Liver (tissue), 9 donors: ENCODE results near the gene KCNN3. TPM values are rescaled to one million over a fixed set of nuclear protein-coding genes. Genes with fewer than 3 reads are reported as not detected.

Experiments used
- DNase-seq: peaks from one replicate; pipeline ENCODE4 v3.0.0-alpha.2; 2017; ENCODE audit warnings: low spot score
- H3K27ac ChIP-seq, 2 donors: one replicate each; pipeline ENCODE4 v1.7.0; 2013; ENCODE audit warnings: inconsistent platforms in 2 of 2, low read length in 2 of 2, control low read depth in 1 of 2, low read depth in 1 of 2, mild to moderate bottlenecking in 1 of 2
- H3K27me3 ChIP-seq, 4 donors: one replicate each; pipeline versions ENCODE4 v1.6.1 to v1.7.0; 2013; ENCODE audit warnings: low read length in 3 of 4, inconsistent platforms in 1 of 4, mild to moderate bottlenecking in 1 of 4, moderate library complexity in 1 of 4; ENCODE audit not compliant: control insufficient read depth in 4 of 4, insufficient read depth in 4 of 4
- H3K36me3 ChIP-seq, 4 donors: one replicate each; pipeline versions ENCODE4 v1.6.1 to v1.7.0; 2013; ENCODE audit warnings: low read length in 3 of 4, mild to moderate bottlenecking in 3 of 4, low read depth in 1 of 4, moderate library complexity in 1 of 4; ENCODE audit not compliant: control insufficient read depth in 4 of 4, insufficient read depth in 3 of 4
- H3K4me1 ChIP-seq, 4 donors: one replicate each; pipeline versions ENCODE4 v1.6.1 to v1.7.0; 2013; ENCODE audit warnings: low read length in 3 of 4, mild to moderate bottlenecking in 3 of 4, moderate library complexity in 1 of 4; ENCODE audit not compliant: control insufficient read depth in 4 of 4, insufficient read depth in 4 of 4
- H3K4me3 ChIP-seq, 3 donors: one replicate each; pipeline versions ENCODE4 v1.6.1 to v1.7.0; 2013; ENCODE audit warnings: low read length in 3 of 3, control low read depth in 1 of 3, low read depth in 1 of 3, mild to moderate bottlenecking in 1 of 3
- H3K9ac ChIP-seq, 2 donors: one replicate each; pipeline ENCODE4 v1.7.0; 2013; ENCODE audit warnings: low read length in 2 of 2, mild to moderate bottlenecking in 2 of 2, moderate library complexity in 2 of 2, control low read depth in 1 of 2, low read depth in 1 of 2
- H3K9me3 ChIP-seq, 4 donors: one replicate each; pipeline versions ENCODE4 v1.6.1 to v1.7.0; 2013; ENCODE audit warnings: low read length in 3 of 4; ENCODE audit not compliant: control insufficient read depth in 4 of 4
- EGR1 ChIP-seq, 2 donors: IDR thresholded peaks; 2 replicates each; pipeline ENCODE4 v1.6.1; 2016 to 2018; ENCODE audit warnings: antibody characterized with exemption in 2 of 2, low read depth in 2 of 2
- FOXA1 ChIP-seq: IDR thresholded peaks from 2 replicates; pipeline ENCODE4 v1.6.1; 2016; ENCODE audit warnings: antibody characterized with exemption
- FOXA2 ChIP-seq: IDR thresholded peaks from 2 replicates; pipeline ENCODE4 v1.6.1; 2016; ENCODE audit warnings: antibody characterized with exemption
- GABPA ChIP-seq, 2 donors: IDR thresholded peaks in 1 of 2; conservative IDR thresholded peaks in 1 of 2; 2 replicates each; pipeline ENCODE4 v1.6.1; 2016; ENCODE audit warnings: antibody characterized with exemption in 2 of 2, mild to moderate bottlenecking in 1 of 2, moderate library complexity in 1 of 2
- HNF4A ChIP-seq, 2 donors: conservative IDR thresholded peaks; 2 replicates each; pipeline ENCODE4 v1.6.1; 2016; ENCODE audit warnings: antibody characterized with exemption in 2 of 2, mild to moderate bottlenecking in 2 of 2
- HNF4G ChIP-seq: IDR thresholded peaks from 2 replicates; pipeline ENCODE4 v1.6.1; 2016; ENCODE audit warnings: antibody characterized with exemption
- JUND ChIP-seq, 2 donors: IDR thresholded peaks; 2 replicates each; pipeline ENCODE4 v1.6.1; 2016; ENCODE audit warnings: antibody characterized with exemption in 2 of 2
- MAX ChIP-seq: IDR thresholded peaks from 2 replicates; pipeline ENCODE4 v1.6.1; 2016; ENCODE audit warnings: antibody characterized with exemption
- NR2F2 ChIP-seq: IDR thresholded peaks from 2 replicates; pipeline ENCODE4 v1.6.1; 2016; ENCODE audit warnings: antibody characterized with exemption
- RAD21 ChIP-seq, 2 donors: IDR thresholded peaks; 2 replicates each; pipeline ENCODE4 v1.6.1; 2016; ENCODE audit warnings: antibody characterized with exemption in 2 of 2, mild to moderate bottlenecking in 2 of 2
- REST ChIP-seq: IDR thresholded peaks from 2 replicates; pipeline ENCODE4 v1.6.1; 2016; ENCODE audit warnings: antibody characterized with exemption, mild to moderate bottlenecking
- RXRA ChIP-seq, 2 donors: IDR thresholded peaks; 2 replicates each; pipeline ENCODE4 v1.6.1; 2017 to 2018; ENCODE audit warnings: antibody characterized with exemption in 2 of 2, mild to moderate bottlenecking in 1 of 2
- SP1 ChIP-seq: IDR thresholded peaks from 2 replicates; pipeline ENCODE4 v1.6.1; 2018; ENCODE audit warnings: antibody characterized with exemption, mild to moderate bottlenecking
- TAF1 ChIP-seq: conservative IDR thresholded peaks from 2 replicates; pipeline ENCODE4 v1.6.1; 2016; ENCODE audit warnings: antibody characterized with exemption, mild to moderate bottlenecking
- YY1 ChIP-seq: IDR thresholded peaks from 2 replicates; pipeline ENCODE4 v1.6.1; 2016; ENCODE audit warnings: antibody characterized with exemption, mild to moderate bottlenecking
- WGBS: extraction: QIAGEN DNeasy Blood & Tissue Kit; methylation state at CpG from one replicate; pipeline ENCODE4 v1.1.7; 2013; 5-methylcytosine and 5-hydroxymethylcytosine counted together
- polyA plus RNA-seq, 2 donors: library from polyadenylated mRNA; stranded (reverse) in 1 of 2; unstranded in 1 of 2; fragments of 200-250 nt in 1 of 2; fragments of >200 nt in 1 of 2; fragmentation: Nextera tagmentation in 1 of 2; extraction: Ambion mirVana in 1 of 2; gene quantifications; one replicate each; pipeline versions ENCODE4 v1.2.1 to v1.2.3, GENCODE V29; 2013 to 2015
- total RNA-seq, 2 donors: library from RNA; depleted of rRNA; stranded (reverse); fragments of >200 nt; gene quantifications; one replicate each; pipeline ENCODE4 v1.2.3, GENCODE V29; 2014
- TF ChIP-seq, protein P1 (sequence below): IDR thresholded peaks from 2 replicates; pipeline ENCODE4 v1.6.1; 2016; ENCODE audit warnings: antibody characterized with exemption
- TF ChIP-seq, protein P2 (sequence below): IDR thresholded peaks from 2 replicates; pipeline ENCODE4 v1.6.1; 2016; ENCODE audit warnings: antibody characterized with exemption
- TF ChIP-seq, protein P3 (sequence below): fragments of 150-350 bp; IDR thresholded peaks from 2 replicates; pipeline ENCODE4 v1.5.1; 2017; ENCODE audit warnings: improper control_type of control experiment, low read depth, low read length; ENCODE audit not compliant: missing input control
- donor health status: healthy.
- donor health status: healthy.
- donor health status: healthy.
- donor health status: healthy.
- donor health status: healthy.

The KCNN3 gene
- total and polyA plus RNA-seq, 4 donors, result 0.09 to 0.68 (median 0.15) TPM

DNA sequence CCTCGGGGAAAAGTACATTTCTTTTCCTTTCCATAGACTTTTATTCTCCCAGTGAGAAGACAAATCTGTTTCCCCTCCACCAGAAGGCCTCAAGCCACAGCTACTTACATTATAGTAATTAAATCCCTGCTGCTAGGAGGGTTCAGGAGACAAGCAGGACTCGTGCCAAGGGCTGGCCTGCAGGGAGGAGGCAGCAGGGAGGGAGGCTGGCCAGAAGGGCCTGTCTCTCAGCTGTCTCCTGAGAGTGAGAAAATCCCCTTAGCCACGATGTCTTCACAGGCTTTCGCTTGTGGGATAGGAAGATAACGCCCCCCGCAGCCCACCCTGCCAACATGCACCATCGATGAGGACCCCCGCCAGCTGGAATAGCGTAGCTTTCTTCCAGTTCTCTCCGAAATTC is 14.0 kb downstream of the KCNN3 start:
- Histone ChIP-seq H3K4me3 (no peak overlapping the region), H3K27ac (no peak overlapping the region), H3K9me3 (no peaks in the 10 kb centered on the region), H3K9ac (no peak overlapping the region), H3K27me3 (no peaks in the 10 kb centered on the region), H3K36me3 (no peaks in the 10 kb centered on the region), H3K4me1 (no peaks in the 10 kb centered on the region)
- DNase-seq, result no peak
- TF ChIP-seq SP1, result no peak
- no peak for TF ChIP-seq FOXA1
- no peak for TF ChIP-seq EGR1 (IDR thresholded peaks at IDR 0.05; ENCODE audit: low read depth in 2 of 2)
- no peak for TF ChIP-seq MAX
- no peak for TF ChIP-seq JUND (IDR thresholded peaks at IDR 0.05)
- no peak for TF ChIP-seq HNF4G
- TF ChIP-seq FOXA2, result no peak
- TF ChIP-seq, protein P1, sequence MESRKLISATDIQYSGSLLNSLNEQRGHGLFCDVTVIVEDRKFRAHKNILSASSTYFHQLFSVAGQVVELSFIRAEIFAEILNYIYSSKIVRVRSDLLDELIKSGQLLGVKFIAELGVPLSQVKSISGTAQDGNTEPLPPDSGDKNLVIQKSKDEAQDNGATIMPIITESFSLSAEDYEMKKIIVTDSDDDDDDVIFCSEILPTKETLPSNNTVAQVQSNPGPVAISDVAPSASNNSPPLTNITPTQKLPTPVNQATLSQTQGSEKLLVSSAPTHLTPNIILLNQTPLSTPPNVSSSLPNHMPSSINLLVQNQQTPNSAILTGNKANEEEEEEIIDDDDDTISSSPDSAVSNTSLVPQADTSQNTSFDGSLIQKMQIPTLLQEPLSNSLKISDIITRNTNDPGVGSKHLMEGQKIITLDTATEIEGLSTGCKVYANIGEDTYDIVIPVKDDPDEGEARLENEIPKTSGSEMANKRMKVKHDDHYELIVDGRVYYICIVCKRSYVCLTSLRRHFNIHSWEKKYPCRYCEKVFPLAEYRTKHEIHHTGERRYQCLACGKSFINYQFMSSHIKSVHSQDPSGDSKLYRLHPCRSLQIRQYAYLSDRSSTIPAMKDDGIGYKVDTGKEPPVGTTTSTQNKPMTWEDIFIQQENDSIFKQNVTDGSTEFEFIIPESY, result no peak
- TF ChIP-seq NR2F2, result no peak
- no peak for TF ChIP-seq TAF1
- TF ChIP-seq GABPA (IDR thresholded peaks at IDR 0.05 in 1 of 2, conservative IDR thresholded peaks at IDR 0.05 in 1 of 2), result no peak
- TF ChIP-seq RXRA (IDR thresholded peaks at IDR 0.05), result no peak
- TF ChIP-seq, protein P2, sequence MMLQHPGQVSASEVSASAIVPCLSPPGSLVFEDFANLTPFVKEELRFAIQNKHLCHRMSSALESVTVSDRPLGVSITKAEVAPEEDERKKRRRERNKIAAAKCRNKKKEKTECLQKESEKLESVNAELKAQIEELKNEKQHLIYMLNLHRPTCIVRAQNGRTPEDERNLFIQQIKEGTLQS, result no peak
- TF ChIP-seq YY1, result no peak
- TF ChIP-seq, protein P3, sequence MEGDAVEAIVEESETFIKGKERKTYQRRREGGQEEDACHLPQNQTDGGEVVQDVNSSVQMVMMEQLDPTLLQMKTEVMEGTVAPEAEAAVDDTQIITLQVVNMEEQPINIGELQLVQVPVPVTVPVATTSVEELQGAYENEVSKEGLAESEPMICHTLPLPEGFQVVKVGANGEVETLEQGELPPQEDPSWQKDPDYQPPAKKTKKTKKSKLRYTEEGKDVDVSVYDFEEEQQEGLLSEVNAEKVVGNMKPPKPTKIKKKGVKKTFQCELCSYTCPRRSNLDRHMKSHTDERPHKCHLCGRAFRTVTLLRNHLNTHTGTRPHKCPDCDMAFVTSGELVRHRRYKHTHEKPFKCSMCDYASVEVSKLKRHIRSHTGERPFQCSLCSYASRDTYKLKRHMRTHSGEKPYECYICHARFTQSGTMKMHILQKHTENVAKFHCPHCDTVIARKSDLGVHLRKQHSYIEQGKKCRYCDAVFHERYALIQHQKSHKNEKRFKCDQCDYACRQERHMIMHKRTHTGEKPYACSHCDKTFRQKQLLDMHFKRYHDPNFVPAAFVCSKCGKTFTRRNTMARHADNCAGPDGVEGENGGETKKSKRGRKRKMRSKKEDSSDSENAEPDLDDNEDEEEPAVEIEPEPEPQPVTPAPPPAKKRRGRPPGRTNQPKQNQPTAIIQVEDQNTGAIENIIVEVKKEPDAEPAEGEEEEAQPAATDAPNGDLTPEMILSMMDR, result no peak
- TF ChIP-seq REST, result no peak
- TF ChIP-seq RAD21 (IDR thresholded peaks at IDR 0.05), result no peak
- no peak for TF ChIP-seq HNF4A (conservative IDR thresholded peaks at IDR 0.05)
- 79% methylated on average over 10 of the region's 10 CpGs for WGBS
